OCI-LY7 (cell line): ENCODE results near the gene PARD6G. TPM values are rescaled to one million over a fixed set of nuclear protein-coding genes. Genes with fewer than 3 reads are reported as not detected.

Experiments
- BruUV-seq: library from RNA; stranded (reverse); fragments of 400-500 nt; replicated peaks from 2 replicates; lab custom pipeline; 2021; lab: Mats Ljungman, UMichigan
- CTCF ChIA-PET: fragments of 300-600 bp; sonication (Branson Sonifier 250); formaldehyde crosslinking; loops from one replicate; lab custom pipeline; 2022; ENCODE audit warnings: antibody characterized with exemption; ENCODE audit not compliant: unreplicated experiment; lab: Charles Lee
- POLR2A ChIA-PET: fragments of 300-600 bp; sonication (Branson Sonifier 250); formaldehyde crosslinking; loops from one replicate; lab custom pipeline; 2022; ENCODE audit warnings: antibody characterized with exemption; lab: Charles Lee
- DNase-seq: peaks from one replicate; pipeline ENCODE4 v3.0.0-alpha.2; 2015; ENCODE audit warnings: low spot score
- H2AFZ ChIP-seq: fragments of 200-600 bp; sonication (generic), shearing (Covaris generic); 2 replicates; pipeline ENCODE4 v1.6.1; 2014; ENCODE audit warnings: mild to moderate bottlenecking, antibody characterized with exemption, low read length, moderate library complexity
- H3K27ac ChIP-seq: fragments of 200-600 bp; sonication (generic); 2 replicates; pipeline ENCODE4 v1.5.1; 2014; ENCODE audit warnings: mixed run types, low read depth, mild to moderate bottlenecking, moderate library complexity, low read length, inconsistent platforms; ENCODE audit not compliant: poor library complexity, severe bottlenecking
- H3K36me3 ChIP-seq: fragments of 200-600 bp; sonication (generic); 2 replicates; pipeline ENCODE4 v1.6.1; 2014; ENCODE audit warnings: mild to moderate bottlenecking, antibody characterized with exemption, low read length, moderate library complexity, mixed read lengths; ENCODE audit not compliant: insufficient read depth
- H3K4me1 ChIP-seq: fragments of 200-600 bp; sonication (generic); 2 replicates; pipeline ENCODE4 v1.5.1; 2014; ENCODE audit warnings: mild to moderate bottlenecking, low read length; ENCODE audit not compliant: insufficient read depth, poor library complexity, severe bottlenecking
- H3K4me2 ChIP-seq: fragments of 200-600 bp; sonication (generic); 2 replicates; pipeline ENCODE4 v1.6.1; 2014; ENCODE audit warnings: mild to moderate bottlenecking, low read length
- H3K4me3 ChIP-seq: fragments of 200-600 bp; sonication (generic); 2 replicates; pipeline ENCODE4 v1.5.1; 2014; ENCODE audit warnings: mild to moderate bottlenecking, low read depth, low read length; ENCODE audit not compliant: poor library complexity, severe bottlenecking
- H3K79me2 ChIP-seq: fragments of 200-600 bp; sonication (generic); 2 replicates; pipeline ENCODE4 v1.6.1; 2016; ENCODE audit warnings: low read depth, mild to moderate bottlenecking, low read length, moderate library complexity, mixed read lengths; ENCODE audit not compliant: insufficient read depth
- H3K9me2 ChIP-seq: fragments of 200-600 bp; sonication (generic); 2 replicates; pipeline ENCODE4 v1.6.1; 2016; ENCODE audit warnings: mild to moderate bottlenecking, low read length, mixed read lengths; ENCODE audit not compliant: insufficient read depth
- H3K9me3 ChIP-seq: fragments of 200-600 bp; sonication (generic); 2 replicates; pipeline ENCODE4 v1.6.1; 2014; ENCODE audit warnings: mild to moderate bottlenecking, mixed run types, low read length, mixed read lengths
- H4K20me1 ChIP-seq: fragments of 200-600 bp; sonication (generic); 2 replicates; pipeline ENCODE4 v1.6.1; 2014; ENCODE audit warnings: mild to moderate bottlenecking, antibody characterized with exemption, low read length, moderate library complexity, mixed read lengths; ENCODE audit not compliant: insufficient read depth
- CTCF ChIP-seq: fragments of 200-600 bp; sonication (generic); conservative IDR thresholded peaks from 2 replicates; pipeline ENCODE4 v1.5.1; 2014; ENCODE audit warnings: mild to moderate bottlenecking, antibody characterized with exemption, low read length, moderate library complexity, mixed read lengths
- EZH2phosphoT487 ChIP-seq: fragments of 200-600 bp; sonication (generic); IDR thresholded peaks from 2 replicates; pipeline ENCODE4 v1.6.1; 2018; ENCODE audit warnings: low read depth, borderline replicate concordance, mild to moderate bottlenecking, mixed run types, antibody characterized with exemption, low read length, moderate library complexity, mixed read lengths
- intact Hi-C: fragments of 100-400 bp; cut with micrococcal nuclease; formaldehyde crosslinking; loops from one replicate; pipeline ENCODE4 v1.10.0; 2022; ENCODE audit not compliant: unreplicated experiment
- total RNA-seq, 2 experiments: library from RNA; depleted of rRNA in 1 of 2; stranded (reverse); fragments of >200 nt in 1 of 2; shearing (Covaris generic) in 1 of 2; gene quantifications; 2 replicates each; pipeline ENCODE4 v1.2.3, GENCODE V29; 2014 to 2022

Gene PARD6G
- total RNA-seq, 2 experiments from 2014 or later: 0.03 TPM; not detected in 1

- Histone ChIP-seq H3K9me2 (no peaks in the 10 kb centered on the region), H3K4me1 (no peaks in the 10 kb centered on the region), H3K4me3 (no peak overlapping the region), H4K20me1 (no peaks in the 10 kb centered on the region), H3K36me3 (no peaks in the 10 kb centered on the region), H2AFZ (no peak overlapping the region), H3K27ac (no peak overlapping the region), H3K79me2 (no peaks in the 10 kb centered on the region), H3K9me3 (no peaks in the 10 kb centered on the region), H3K4me2 (no peak overlapping the region)
- ChIA-PET CTCF (no interaction called here), POLR2A (no interaction called here)
- intact Hi-C loops: no loop called here
- TF ChIP-seq EZH2phosphoT487: no peak
- no peak for TF ChIP-seq CTCF
- BruUV-seq: no TSS peak
- DNase-seq: no peak
Measured at GRCh38 chr18:80228051-80228848, 19.1 kb downstream of the PARD6G start.

- BruUV-seq: no TSS peak
- DNase-seq: no peak
- TF ChIP-seq CTCF (no peak), EZH2phosphoT487 (no peak)
- Histone ChIP-seq H2AFZ (no peak overlapping the region), H3K27ac (no peak overlapping the region), H3K4me2 (no peak overlapping the region), H3K4me3 (no peak overlapping the region), H3K79me2 (no peaks in the 10 kb centered on the region), H3K36me3 (no peaks in the 10 kb centered on the region), H3K4me1 (no peaks in the 10 kb centered on the region), H3K9me3 (no peaks in the 10 kb centered on the region), H4K20me1 (no peaks in the 10 kb centered on the region), H3K9me2 (no peaks in the 10 kb centered on the region)
- CTCF ChIA-PET: no interaction called here
- POLR2A ChIA-PET: no interaction called here
- intact Hi-C loops: no loop called here
Measured at GRCh38 chr18:80227472-80227871, 19.8 kb downstream of the PARD6G start.

- Histone ChIP-seq H3K9me3 (no peaks in the 10 kb centered on the region), H3K36me3 (no peaks in the 10 kb centered on the region), H3K79me2 (no peaks in the 10 kb centered on the region), H3K9me2 (no peaks in the 10 kb centered on the region), H2AFZ (no peak overlapping the region), H3K4me3 (no peak overlapping the region), H3K4me2 (no peak overlapping the region), H4K20me1 (no peaks in the 10 kb centered on the region), H3K27ac (no peak overlapping the region), H3K4me1 (no peaks in the 10 kb centered on the region)
- intact Hi-C loops: no loop called here
- no peak for TF ChIP-seq CTCF
- TF ChIP-seq EZH2phosphoT487: no peak
- ChIA-PET POLR2A (no interaction called here), CTCF (no interaction called here)
- BruUV-seq: no TSS peak
- DNase-seq: no peak
Measured at GRCh38 chr18:80225685-80226084, 21.6 kb downstream of the PARD6G start.
